Activated T-helper 1 cell treated with Interleukin-2 at 50 U/mL for 16 hours (primary cell): ENCODE results near the gene SDF4.
"Not testable (repeated sequence)": the region's sequence is repeated elsewhere in the genome, so short reads cannot be mapped to it uniquely, and the experiment has no call there.

Source experiments
- DNase-seq: peaks from one replicate; pipeline ENCODE4 v3.0.0-alpha.2; 2020; ENCODE audit warnings: low read depth

Gene SDF4

GRCh38 chr1:1199141-1199960 is 32.5 kb downstream of the SDF4 start:
- DNase-seq: no peak

- no peak for DNase-seq
These were observed 33.2 kb downstream of the SDF4 start for GRCh38 chr1:1198423-1199140.

DNA sequence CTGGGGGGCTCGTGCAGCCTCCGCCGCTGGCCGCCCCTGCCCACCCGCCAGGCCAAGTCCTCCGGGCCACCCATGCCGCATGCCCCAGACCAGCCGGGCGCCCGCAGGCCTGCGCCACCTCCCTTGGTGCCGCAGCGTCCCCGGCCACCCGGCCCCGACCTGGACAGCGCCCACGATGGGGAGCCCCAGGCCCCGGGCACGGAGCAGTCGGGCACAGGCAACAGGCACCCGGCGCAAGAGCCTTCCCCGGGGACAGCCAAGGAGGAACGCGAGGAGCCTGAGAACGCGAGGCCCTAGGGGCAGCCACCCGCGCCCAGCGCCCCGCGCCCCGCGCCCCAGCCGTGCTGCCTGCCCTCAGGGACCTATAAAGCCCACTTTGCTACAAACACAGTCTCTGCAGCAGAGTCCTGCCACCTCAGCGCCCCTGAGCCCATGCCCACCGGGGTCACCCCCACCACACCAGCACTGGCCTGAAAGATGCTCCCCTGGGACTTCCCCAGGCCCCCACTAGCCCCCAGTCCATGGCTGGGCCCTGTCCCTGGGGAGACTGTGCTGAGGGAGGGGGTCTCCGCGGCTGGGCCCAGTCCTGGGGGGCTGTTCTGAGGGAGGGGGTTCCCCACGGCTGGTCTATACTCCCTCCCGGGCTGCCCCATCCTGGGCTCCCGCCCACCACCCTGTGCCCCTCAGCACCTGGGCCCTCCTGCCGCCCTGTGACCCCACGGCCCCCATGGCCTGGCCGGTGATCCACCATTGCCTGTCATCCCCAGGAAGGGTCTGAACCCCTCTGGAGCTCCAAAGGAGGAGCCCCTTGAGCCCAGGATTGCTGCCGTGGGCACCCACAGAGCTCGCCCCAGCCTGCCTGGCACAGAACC is 34.0 kb downstream of the SDF4 start:
- DNase-seq: no peak

DNA sequence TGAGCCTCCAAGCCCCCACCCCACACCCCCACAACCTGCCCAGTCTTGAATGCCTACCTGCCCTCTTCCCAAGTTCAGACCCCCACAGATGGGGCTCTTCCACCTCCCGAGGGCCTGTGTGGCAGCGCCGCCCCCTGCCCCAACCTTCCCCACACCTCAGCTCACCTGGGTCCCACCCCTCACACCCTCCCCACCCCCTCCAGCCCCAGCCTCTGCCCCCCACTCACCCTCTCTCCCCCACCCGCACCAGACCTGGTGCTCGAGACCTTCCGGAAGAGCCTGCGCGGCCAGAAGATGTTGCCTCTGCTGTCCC is 34.7 kb downstream of the SDF4 start:
- DNase-seq: no peak

DNA sequence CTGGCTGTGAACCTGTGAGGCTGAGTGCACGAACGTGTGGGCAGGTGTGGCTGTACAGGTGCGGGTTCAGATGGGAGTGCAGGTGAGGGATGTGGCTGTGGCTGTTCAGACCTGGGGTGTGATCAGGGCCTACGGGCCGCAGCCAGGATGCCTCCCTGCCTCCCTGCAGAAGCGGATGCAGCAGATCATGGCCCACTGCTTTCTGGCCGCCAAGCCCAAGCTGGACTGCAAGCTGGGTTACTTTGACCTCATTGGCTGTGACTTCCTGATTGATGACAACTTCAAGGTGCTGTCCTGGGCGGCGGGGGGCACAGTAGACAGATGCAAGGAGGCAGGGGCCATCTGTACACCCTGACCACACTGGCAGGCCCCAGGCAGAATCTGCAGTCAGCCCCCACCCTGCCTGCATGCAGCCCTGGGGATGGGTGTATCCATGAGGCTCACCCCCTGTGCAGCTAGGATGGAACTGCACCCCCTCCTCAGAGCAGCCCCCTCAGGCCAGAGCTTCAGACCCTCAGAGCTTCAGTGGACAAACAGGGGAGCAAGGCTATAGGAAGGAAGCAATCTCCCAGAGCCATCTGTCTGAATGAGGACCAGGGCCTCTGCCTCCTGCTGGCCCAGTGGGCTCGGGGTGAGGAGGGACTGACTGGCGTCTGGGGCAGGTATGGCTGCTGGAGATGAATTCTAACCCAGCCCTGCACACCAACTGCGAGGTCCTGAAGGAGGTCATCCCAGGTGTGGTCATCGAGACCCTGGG is 35.2 kb downstream of the SDF4 start:
- no peak for DNase-seq

DNA sequence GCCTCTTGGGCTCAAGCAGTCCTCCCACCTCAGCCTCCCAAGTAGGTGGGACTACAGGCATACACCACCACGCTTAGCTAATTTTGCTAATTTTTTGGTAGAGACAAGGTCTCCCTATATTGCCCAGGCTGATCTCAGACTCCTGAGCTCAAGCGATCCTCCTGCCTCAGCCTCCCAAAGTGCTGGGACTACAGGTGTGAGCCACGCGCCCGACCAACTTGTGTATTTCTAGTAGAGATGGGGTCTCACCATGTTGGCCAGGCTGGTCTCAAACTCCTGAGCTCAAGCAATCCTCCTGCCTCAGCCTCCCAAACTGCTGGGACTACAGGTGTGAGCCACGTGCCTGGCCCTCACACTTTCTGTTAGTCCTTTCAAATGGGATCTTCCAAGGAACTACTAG is 36.1 kb downstream of the SDF4 start:
- not testable (repeated sequence) for DNase-seq

- DNase-seq: no peak
These were observed 37.1 kb downstream of the SDF4 start for GRCh38 chr1:1194723-1195122.

DNA sequence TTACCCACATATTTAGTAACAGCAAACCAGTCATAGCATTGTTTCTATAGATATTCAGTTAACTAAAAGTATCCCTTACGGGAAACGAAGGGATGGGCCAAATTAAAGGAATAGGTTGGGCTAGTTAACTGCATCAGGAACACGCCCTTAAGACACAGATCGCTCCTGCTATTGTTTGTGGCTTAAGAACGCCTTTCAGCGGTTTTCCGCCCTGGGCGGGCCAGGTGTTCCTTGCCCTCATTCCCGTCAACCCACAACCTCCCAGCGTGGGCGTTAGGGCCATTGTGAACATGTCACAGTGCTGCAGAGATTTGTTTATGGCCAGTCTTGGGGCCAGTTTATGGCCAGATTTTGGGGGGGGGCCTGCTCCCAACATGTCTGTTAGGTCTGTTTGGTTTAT is 40.1 kb downstream of the SDF4 start:
- no peak for DNase-seq

DNA sequence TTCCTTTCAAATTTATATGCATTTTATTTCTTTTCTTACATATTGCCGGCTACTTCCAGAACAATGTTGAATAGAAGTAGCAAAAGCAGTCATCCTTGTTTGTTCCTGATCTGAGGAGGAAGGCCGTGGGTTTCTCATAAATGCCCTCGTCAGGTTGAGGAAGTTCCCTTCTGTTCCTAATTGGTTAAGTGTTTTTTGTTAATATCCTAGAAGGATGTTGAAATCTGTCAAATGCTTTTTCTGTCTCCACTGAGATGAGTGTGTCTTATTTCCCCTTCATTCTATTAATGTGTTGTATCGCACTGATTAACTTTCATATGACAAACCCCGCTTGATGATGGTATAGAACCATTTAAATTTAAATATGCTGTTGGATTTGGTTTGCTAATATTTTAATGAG is 42.7 kb downstream of the SDF4 start:
- no peak for DNase-seq

- no peak for DNase-seq
These were observed 43.9 kb downstream of the SDF4 start for GRCh38 chr1:1187938-1188337.

- DNase-seq: no peak
These were observed 46.6 kb downstream of the SDF4 start for GRCh38 chr1:1185101-1185765.

GRCh38 chr1:1183833-1184775 is 47.7 kb downstream of the SDF4 start:
- no peak for DNase-seq

- DNase-seq: no peak
These were observed 48.5 kb downstream of the SDF4 start for GRCh38 chr1:1183221-1183747.

DNA sequence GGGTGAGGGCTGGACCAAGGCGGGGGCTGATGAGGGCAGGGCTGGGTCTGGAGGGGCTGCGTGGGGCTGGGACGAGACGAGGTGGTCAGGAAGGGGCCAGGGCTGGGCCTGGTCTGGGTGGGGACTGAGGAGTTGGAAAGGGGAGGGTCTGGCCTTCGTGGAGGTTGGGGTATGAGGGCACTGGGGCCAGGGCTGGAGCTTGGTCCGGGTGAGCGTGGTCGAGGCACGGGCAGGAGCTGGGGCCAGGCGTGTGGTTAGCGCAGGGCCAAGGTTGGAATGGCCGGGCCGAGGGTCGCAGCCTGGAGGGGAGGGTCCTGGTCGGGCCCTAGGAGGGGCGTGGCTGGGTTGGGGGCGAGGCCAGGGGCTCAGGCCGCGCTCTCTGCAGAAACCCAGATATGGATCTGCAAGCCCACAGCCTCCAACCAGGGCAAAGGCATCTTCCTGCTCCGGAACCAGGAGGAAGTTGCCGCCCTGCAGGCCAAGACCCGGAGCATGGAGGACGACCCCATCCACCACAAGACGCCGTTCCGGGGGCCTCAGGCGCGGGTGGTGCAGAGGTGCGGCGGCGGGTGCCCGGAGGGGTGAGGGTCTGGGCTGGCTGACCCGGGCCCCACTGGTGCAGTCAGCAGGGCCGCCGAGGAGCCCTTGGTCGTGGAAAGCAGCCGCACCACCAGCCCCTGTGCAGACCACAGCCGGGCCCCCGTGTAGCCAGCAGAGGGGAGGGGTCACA is 49.1 kb downstream of the SDF4 start:
- no peak for DNase-seq

DNA sequence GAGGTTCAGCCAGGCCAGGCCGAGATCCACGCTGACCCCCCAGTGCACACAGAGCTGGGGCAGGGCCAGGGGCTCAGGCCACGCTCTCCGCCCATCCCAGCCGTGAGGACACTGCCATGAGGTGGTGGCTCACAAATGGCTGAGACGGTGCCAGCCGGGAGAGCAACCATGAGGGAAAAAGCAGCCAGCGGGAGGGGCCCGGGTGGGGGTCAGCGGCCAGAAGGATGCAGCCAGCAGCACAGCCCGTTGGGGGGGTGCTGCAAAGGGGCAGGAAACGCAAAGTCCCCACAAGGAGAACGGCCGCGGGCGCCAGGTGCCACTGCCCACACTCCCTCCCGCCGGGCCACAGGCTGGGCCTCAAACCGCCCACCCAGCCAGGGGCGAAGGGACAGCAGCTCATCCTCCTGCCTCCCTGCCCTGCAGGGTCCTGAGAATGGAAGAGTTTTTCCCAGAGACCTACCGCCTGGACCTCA is 49.8 kb downstream of the SDF4 start:
- no peak for DNase-seq

DNA sequence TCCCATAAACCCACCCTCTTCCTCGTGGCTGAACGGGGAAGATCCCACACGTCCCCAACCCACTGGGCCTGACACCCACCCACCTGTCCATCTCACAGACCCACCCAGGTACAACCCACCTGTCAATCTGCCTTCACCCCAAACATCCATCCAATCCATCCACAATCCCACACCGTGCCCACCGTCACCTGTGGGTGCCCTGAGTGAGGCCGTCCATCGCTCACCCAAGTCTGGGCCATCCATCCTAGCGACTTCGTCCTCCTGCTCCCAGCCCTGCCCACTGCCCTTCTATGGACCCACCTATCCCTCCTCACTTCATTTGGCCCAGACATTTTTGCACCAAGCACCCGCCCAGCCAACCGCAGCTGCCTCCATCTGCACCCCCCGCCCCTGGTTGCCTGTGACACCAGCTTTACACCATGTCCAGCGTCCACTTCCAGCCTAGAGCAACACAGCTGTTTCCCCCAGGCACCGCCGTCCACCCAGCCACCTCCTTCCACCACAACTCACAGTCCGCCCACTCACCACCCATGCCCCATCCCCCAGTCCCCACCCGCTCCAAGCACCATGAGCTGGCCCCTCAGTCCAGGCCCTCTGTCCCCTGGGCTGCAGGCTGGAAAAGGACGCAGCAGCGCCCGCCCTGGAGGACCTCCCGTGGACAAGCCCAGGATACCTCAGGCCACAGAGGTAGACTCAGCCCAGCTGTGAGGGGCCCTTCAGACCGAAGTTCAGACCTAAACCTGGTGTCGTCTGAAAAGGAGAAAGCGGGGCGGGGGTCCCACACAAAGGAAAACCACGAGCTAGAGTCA is 50.5 kb downstream of the SDF4 start:
- no peak for DNase-seq

GRCh38 chr1:1179983-1180861 is 51.6 kb downstream of the SDF4 start:
- DNase-seq: no peak
